Mesenchymal stem cell (in vitro differentiated cells and primary cell): Measurements from ENCODE around the gene ZRANB1. TPM values are rescaled to one million over a fixed set of nuclear protein-coding genes. Genes with fewer than 3 reads are reported as not detected.

ENCODE experiments used
- DNase-seq: peaks from one replicate; pipeline ENCODE4 v3.0.0-alpha.2; 2013
- H2AFZ ChIP-seq: one replicate; pipeline ENCODE4 v1.6.1; 2013; ENCODE audit warnings: low read depth, mild to moderate bottlenecking, control low read depth, inconsistent platforms, low read length, moderate library complexity
- H2AK5ac ChIP-seq: 2 replicates; pipeline ENCODE4 v1.6.1; 2013; ENCODE audit warnings: low read length, moderate library complexity, mild to moderate bottlenecking, inconsistent platforms; ENCODE audit not compliant: severe bottlenecking
- H2BK120ac ChIP-seq: one replicate; pipeline ENCODE4 v1.6.1; 2013; ENCODE audit warnings: low read depth, mild to moderate bottlenecking, inconsistent platforms, low read length, moderate library complexity
- H2BK12ac ChIP-seq, 2 experiments: one replicate each; pipeline ENCODE4 v1.6.1; 2013; ENCODE audit warnings: inconsistent platforms in 2 of 2, low read length in 2 of 2, mild to moderate bottlenecking in 2 of 2, moderate library complexity in 2 of 2, control low read depth in 1 of 2
- H2BK15ac ChIP-seq: one replicate; pipeline ENCODE4 v1.6.1; 2013; ENCODE audit warnings: mild to moderate bottlenecking, low read depth, inconsistent platforms; ENCODE audit not compliant: poor library complexity, severe bottlenecking
- H2BK5ac ChIP-seq: 2 replicates; pipeline ENCODE4 v1.6.1; 2013; ENCODE audit warnings: low read depth, mild to moderate bottlenecking, low read length, control low read depth, inconsistent platforms; ENCODE audit not compliant: poor library complexity, severe bottlenecking
- H3K14ac ChIP-seq, 2 experiments: one replicate each; pipeline ENCODE4 v1.6.1; 2013; ENCODE audit warnings: inconsistent platforms in 2 of 2, low read length in 2 of 2, control low read depth in 1 of 2, mild to moderate bottlenecking in 1 of 2, moderate library complexity in 1 of 2
- H3K18ac ChIP-seq, 2 experiments: one replicate each; pipeline ENCODE4 v1.6.1; 2013; ENCODE audit warnings: inconsistent platforms in 2 of 2, low read length in 2 of 2, control low read depth in 1 of 2, low read depth in 1 of 2, mild to moderate bottlenecking in 1 of 2
- H3K23ac ChIP-seq, 2 experiments: one replicate each; pipeline ENCODE4 v1.6.1; 2013; ENCODE audit warnings: inconsistent platforms in 2 of 2, low read length in 2 of 2, mild to moderate bottlenecking in 2 of 2, moderate library complexity in 2 of 2, control low read depth in 1 of 2
- H3K27ac ChIP-seq: 2 replicates; pipeline ENCODE4 v1.5.1; 2013; ENCODE audit warnings: mild to moderate bottlenecking, moderate library complexity, low read length, control low read depth, inconsistent platforms; ENCODE audit not compliant: poor library complexity, severe bottlenecking
- H3K27me3 ChIP-seq, 2 experiments: 2 replicates each; pipeline versions ENCODE4 v1.6.1 to v1.7.0; 2013; ENCODE audit warnings: low read length in 2 of 2, mild to moderate bottlenecking in 2 of 2, moderate library complexity in 2 of 2, control low read depth in 1 of 2, inconsistent platforms in 1 of 2; ENCODE audit not compliant: control insufficient read depth in 1 of 2, insufficient read depth in 1 of 2
- H3K36me3 ChIP-seq, 2 experiments: 2 replicates each; pipeline versions ENCODE4 v1.6.1 to v1.7.0; 2013; ENCODE audit warnings: low read length in 2 of 2, control low read depth in 1 of 2, inconsistent platforms in 1 of 2, low read depth in 1 of 2, mild to moderate bottlenecking in 1 of 2; ENCODE audit not compliant: insufficient read depth in 2 of 2, control insufficient read depth in 1 of 2
- H3K4ac ChIP-seq, 2 experiments: one replicate each; pipeline ENCODE4 v1.6.1; 2013; ENCODE audit warnings: inconsistent platforms in 2 of 2, low read length in 2 of 2, mild to moderate bottlenecking in 2 of 2, moderate library complexity in 2 of 2, control low read depth in 1 of 2, low read depth in 1 of 2
- H3K4me1 ChIP-seq: 2 replicates; pipeline ENCODE4 v1.6.1; 2013; ENCODE audit warnings: low read depth, low read length, control low read depth; ENCODE audit not compliant: control insufficient read depth, insufficient read depth
- H3K4me2 ChIP-seq: 2 replicates; pipeline ENCODE4 v1.6.1; 2013; ENCODE audit warnings: low read length, mild to moderate bottlenecking, inconsistent platforms; ENCODE audit not compliant: poor library complexity, severe bottlenecking
- H3K4me3 ChIP-seq, 2 experiments: 2 replicates each; pipeline versions ENCODE4 v1.5.1 to v1.7.0; 2013; ENCODE audit warnings: low read length in 2 of 2, mild to moderate bottlenecking in 2 of 2, control low read depth in 1 of 2, low read depth in 1 of 2; ENCODE audit not compliant: insufficient read depth in 1 of 2
- H3K79me1 ChIP-seq: replicated peaks from 2 replicates; pipeline ENCODE4 v1.6.1; 2013; ENCODE audit warnings: mild to moderate bottlenecking, control low read depth, low read length, inconsistent platforms; ENCODE audit not compliant: poor library complexity, severe bottlenecking
- H3K9ac ChIP-seq: 2 replicates; pipeline ENCODE4 v1.7.0; 2013; ENCODE audit warnings: mild to moderate bottlenecking, low read length, moderate library complexity
- H3K9me3 ChIP-seq: 2 replicates; pipeline ENCODE4 v1.7.0; 2013; ENCODE audit warnings: mild to moderate bottlenecking, low read length; ENCODE audit not compliant: control insufficient read depth
- H4K8ac ChIP-seq: one replicate; pipeline ENCODE4 v1.6.1; 2013; ENCODE audit warnings: inconsistent platforms, mild to moderate bottlenecking, low read length, moderate library complexity
- H4K91ac ChIP-seq: one replicate; pipeline ENCODE4 v1.6.1; 2013; ENCODE audit warnings: mild to moderate bottlenecking, low read length, inconsistent platforms
- WGBS: methylation state at CpG from one replicate; pipeline ENCODE4 v1.1.7; 2013; ENCODE audit warnings: mixed read lengths; 5-methylcytosine and 5-hydroxymethylcytosine counted together
- small RNA-seq: library from polyadenylated mRNA; stranded (forward); fragments of <200 nt; extraction: miRNeasy Mini kit (QIAGEN cat#:217004); gene quantifications from one replicate; pipeline ENCODE3, GENCODE V24; 2013; ENCODE audit warnings: low read depth

ZRANB1 gene

DNA sequence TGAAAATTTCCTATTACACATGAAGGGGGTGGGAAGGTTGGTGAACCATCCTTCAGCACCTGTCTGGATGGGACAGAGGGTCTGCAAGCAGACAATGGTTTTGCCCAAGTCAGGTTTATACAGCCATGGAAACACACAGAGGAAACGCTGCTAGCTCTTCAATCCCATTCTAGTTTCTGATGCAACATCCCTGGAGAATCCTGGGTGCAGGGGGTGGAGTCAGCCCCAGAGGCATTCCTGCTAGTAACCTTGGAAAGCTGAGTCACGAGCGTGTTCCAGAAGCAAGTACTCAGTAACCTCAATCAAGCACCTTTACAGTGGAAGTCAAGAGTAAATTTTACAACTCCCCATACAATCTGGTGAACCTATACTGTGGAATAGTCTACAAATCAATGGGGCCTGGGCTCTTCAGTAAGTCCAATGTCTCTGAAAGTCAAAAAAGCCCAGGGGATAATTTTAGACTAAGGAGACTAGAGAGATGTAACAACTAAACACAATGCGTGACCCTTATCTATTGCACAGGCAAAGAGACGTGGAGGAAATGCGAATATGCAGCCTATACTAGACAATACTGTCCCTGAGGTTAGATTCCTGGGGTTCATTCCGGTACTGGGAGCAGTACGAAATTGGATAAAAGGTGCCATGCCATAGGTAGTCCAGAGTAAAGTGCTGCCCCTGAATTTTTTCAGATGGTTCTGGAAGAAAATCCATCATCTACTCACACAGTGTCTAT lies 95.4 kb downstream of the ZRANB1 start:
- WGBS, result 81% methylated on average over 5 of the region's 8 CpGs
- Histone ChIP-seq H3K4ac (no peak overlapping the region), H3K27ac (peak overlapping the region; percentile 2)

More for the DNA sequence above, 95.4 kb downstream of the ZRANB1 start:
- H3K14ac ChIP-seq, result no peak overlapping the region
- no peak overlapping the region for H2AK5ac ChIP-seq
- H3K23ac ChIP-seq, result no peak overlapping the region
- no peaks in the 10 kb centered on the region for H3K9me3 ChIP-seq
- no peak overlapping the region for H3K4me3 ChIP-seq
- H3K18ac ChIP-seq, result no peak overlapping the region
- H4K91ac ChIP-seq, result no peak overlapping the region
- peaks cover 45% of the 10 kb centered on the region for H3K79me1 ChIP-seq
- H2BK15ac ChIP-seq, result no peak overlapping the region
- peak; percentile 84 for DNase-seq
- H3K9ac ChIP-seq, result no peak overlapping the region
- H3K4me2 ChIP-seq, result no peak overlapping the region
- peaks cover 36% of the 10 kb centered on the region for H3K4me1 ChIP-seq
- H3K27me3 ChIP-seq, result no peaks in the 10 kb centered on the region
- no peak overlapping the region for H2BK12ac ChIP-seq
- H4K8ac ChIP-seq, result no peak overlapping the region
- H2BK120ac ChIP-seq, result no peak overlapping the region
- no peak overlapping the region for H2AFZ ChIP-seq
- H3K36me3 ChIP-seq, result peaks cover 22 to 29% of the 10 kb centered on the region in 2 experiments
- H2BK5ac ChIP-seq, result no peak overlapping the region

Small RNAs within 50 kb of the gene (small RNA-seq; reads per million reads assigned to genes)
- gene MIR4296, result not detected
